ENCODE data around the gene NXPH3. TPM values are rescaled to one million over a fixed set of nuclear protein-coding genes. Genes with fewer than 3 reads are reported as not detected.

The NXPH3 gene
- total RNA-seq, 1 donor from 2014 or later, result 0.79 TPM

- no peak for TF ChIP-seq CTCF (conservative IDR thresholded peaks at IDR 0.05)
- no peak overlapping the region for H3K27ac Mint-ChIP-seq (ENCODE audit: unreplicated experiment)
- no peaks in the 10 kb centered on the region for H3K27me3 Mint-ChIP-seq (ENCODE audit: low read depth)
- no peaks in the 10 kb centered on the region for H3K4me1 Mint-ChIP-seq
- H3K4me3 Mint-ChIP-seq, result no peak overlapping the region
- no peaks in the 10 kb centered on the region for H3K9me3 Mint-ChIP-seq
- no peak for DNase-seq (ENCODE audit: low read depth, low spot score)
- H3K36me3 Mint-ChIP-seq (ENCODE audit: low read depth), result peaks cover 6% of the 10 kb centered on the region
Measured at GRCh38 chr17:49624896-49625295, 49.2 kb downstream of the NXPH3 start.

GRCh38 chr17:49629447-49629846, 53.8 kb downstream of the NXPH3 start:
- TF ChIP-seq CTCF (conservative IDR thresholded peaks at IDR 0.05), result no peak
- H3K36me3 Mint-ChIP-seq (ENCODE audit: low read depth), result no peaks in the 10 kb centered on the region
- H3K9me3 Mint-ChIP-seq, result no peaks in the 10 kb centered on the region

GRCh38 chr17:49630113-49630900, 54.6 kb downstream of the NXPH3 start:
- no peak for TF ChIP-seq CTCF (conservative IDR thresholded peaks at IDR 0.05)
- Mint-ChIP-seq H3K27me3 (ENCODE audit: low read depth) (no peaks in the 10 kb centered on the region), H3K4me1 (peaks cover 12% of the 10 kb centered on the region), H3K27ac (ENCODE audit: unreplicated experiment) (no peak overlapping the region), H3K36me3 (ENCODE audit: low read depth) (no peaks in the 10 kb centered on the region), H3K4me3 (no peak overlapping the region), H3K9me3 (no peaks in the 10 kb centered on the region)
- DNase-seq (ENCODE audit: low read depth, low spot score), result no peak

More at GRCh38 chr17:49629447-49629846, 53.8 kb downstream of the NXPH3 start:
- Mint-ChIP-seq H3K27me3 (ENCODE audit: low read depth) (no peaks in the 10 kb centered on the region), H3K4me3 (no peak overlapping the region), H3K4me1 (peaks cover 7% of the 10 kb centered on the region), H3K27ac (ENCODE audit: unreplicated experiment) (no peak overlapping the region)
- DNase-seq (ENCODE audit: low read depth, low spot score), result no peak

DNA sequence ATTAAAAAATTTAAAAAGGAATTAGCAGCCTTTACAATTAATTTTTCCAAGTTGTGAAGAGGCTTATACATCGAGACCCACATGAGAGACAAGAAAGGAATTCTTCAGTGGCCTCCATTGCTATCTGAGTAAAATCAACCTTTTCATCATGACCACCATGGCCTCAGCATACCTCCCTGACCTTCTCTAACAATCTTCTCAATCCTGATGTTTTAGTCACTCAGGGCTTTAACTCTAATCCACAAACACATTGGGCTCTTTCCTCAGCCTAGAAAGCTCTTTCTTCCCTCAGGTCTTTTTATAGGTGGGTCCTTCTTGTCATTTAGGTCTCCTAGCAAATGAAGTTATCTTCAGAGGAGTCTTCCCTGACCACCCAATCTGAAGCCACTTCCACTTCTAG, 55.8 kb downstream of the NXPH3 start:
- Mint-ChIP-seq H3K4me1 (peaks cover 12% of the 10 kb centered on the region), H3K27ac (ENCODE audit: unreplicated experiment) (no peak overlapping the region)

More for the DNA sequence above, 55.8 kb downstream of the NXPH3 start:
- TF ChIP-seq CTCF (conservative IDR thresholded peaks at IDR 0.05), result no peak
- Mint-ChIP-seq H3K27me3 (ENCODE audit: low read depth) (no peaks in the 10 kb centered on the region), H3K4me3 (no peak overlapping the region), H3K9me3 (no peaks in the 10 kb centered on the region), H3K36me3 (ENCODE audit: low read depth) (no peaks in the 10 kb centered on the region)
- DNase-seq (ENCODE audit: low read depth, low spot score), result no peak

Other genes with a start within 250 kb of the NXPH3 start
- 42.1 and 44.1 TPM in 2 replicates for gene ZNF652, start 213.6 kb upstream of the NXPH3 start, total RNA-seq
- gene PHB1, start 161.0 kb upstream of the NXPH3 start, total RNA-seq, result 248 and 256 TPM in 2 replicates
- gene NGFR, start 80.6 kb upstream of the NXPH3 start, total RNA-seq, result 322 and 334 TPM in 2 replicates
- 51.9 and 60.3 TPM in 2 replicates for gene SPOP, start 102.2 kb downstream of the NXPH3 start, total RNA-seq
- 78.7 and 89.6 TPM in 2 replicates for gene SLC35B1, start 132.1 kb downstream of the NXPH3 start, total RNA-seq
- gene FAM117A, start 188.3 kb downstream of the NXPH3 start, total RNA-seq, result 13.6 and 17.0 TPM in 2 replicates
- 93.5 and 99.7 TPM in 2 replicates for gene KAT7, start 212.8 kb downstream of the NXPH3 start, total RNA-seq